ENCODE measurements around the gene SURF2.

DNA sequence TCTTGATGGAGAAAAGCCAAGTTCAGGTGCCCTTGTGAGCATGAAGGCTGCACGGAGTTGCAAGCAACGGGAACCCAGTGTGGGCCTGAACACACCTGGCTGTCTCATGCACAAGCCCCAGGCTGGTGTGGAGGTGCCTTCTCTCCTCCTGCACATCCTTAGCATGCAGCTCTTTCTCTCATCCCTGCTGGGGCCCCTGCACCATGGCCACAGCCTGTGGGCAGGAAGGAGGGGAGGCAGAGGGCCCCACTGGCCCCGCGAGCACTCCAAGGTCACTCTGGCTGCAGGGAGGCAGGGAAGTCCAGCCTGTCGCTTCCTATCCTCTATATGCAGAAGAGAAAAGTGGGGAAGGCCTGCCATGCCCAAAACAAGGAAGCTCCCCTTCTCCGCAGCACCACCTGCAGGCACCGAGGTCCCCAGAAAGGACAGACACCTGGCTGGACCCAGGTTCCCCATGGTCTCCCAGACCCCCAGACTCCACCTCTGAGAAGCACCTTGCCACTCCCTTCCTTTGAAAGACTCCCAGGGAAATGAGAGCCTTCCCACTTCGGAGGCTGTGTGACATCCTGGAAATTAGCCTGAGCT lies 38.4 kb downstream of the SURF2 start:
- TF ChIP-seq GATA1 (IDR thresholded peaks at IDR 0.05; ENCODE audit: low read depth, low read length) = no peak
- TF ChIP-seq POLR2A (IDR thresholded peaks at IDR 0.05; ENCODE audit: low read length) = no peak
